Neural cell (in vitro differentiated cells): Measurements from ENCODE around the gene CDC25C. TPM values are rescaled to one million over a fixed set of nuclear protein-coding genes. Genes with fewer than 3 reads are reported as not detected.
A peak's percentile ranks its signal among the peaks of the same experiment; 100 is the strongest.

Experiments used
- H2AFZ ChIP-seq: fragments of 200-600, 300-800 bp; sonication (generic), shearing (Covaris generic); 2 replicates; pipeline ENCODE4 v1.6.0; 2014; ENCODE audit warnings: low read depth, mild to moderate bottlenecking, antibody characterized with exemption, low read length, moderate library complexity
- H3F3A ChIP-seq: fragments of 200-600 bp; shearing (Covaris generic); 2 replicates; pipeline ENCODE4 v1.6.1; 2016; ENCODE audit warnings: mild to moderate bottlenecking, moderate library complexity, mixed read lengths, antibody characterized with exemption, low read length; ENCODE audit not compliant: insufficient read depth, poor library complexity, severe bottlenecking
- H3K27ac ChIP-seq: fragments of 200-600, 300-800 bp; sonication (generic), shearing (Covaris generic); 2 replicates; pipeline ENCODE4 v1.5.1; 2014; ENCODE audit warnings: mild to moderate bottlenecking, low read length, moderate library complexity
- H3K27me3 ChIP-seq: fragments of 300-800, 200-600 bp; sonication (generic), shearing (Covaris generic); 2 replicates; pipeline ENCODE4 v1.6.0; 2014; ENCODE audit warnings: mild to moderate bottlenecking, low read depth, low read length, moderate library complexity; ENCODE audit not compliant: insufficient read depth
- H3K36me3 ChIP-seq: fragments of 300-800, 200-600 bp; sonication (generic), shearing (Covaris generic); 2 replicates; pipeline ENCODE4 v1.5.1; 2014; ENCODE audit warnings: mild to moderate bottlenecking, antibody characterized with exemption, low read length, moderate library complexity; ENCODE audit not compliant: insufficient read depth
- H3K4me2 ChIP-seq: fragments of 300-800, 200-600 bp; sonication (generic), shearing (Covaris generic); 2 replicates; pipeline ENCODE4 v1.6.0; 2014; ENCODE audit warnings: mild to moderate bottlenecking, low read length
- H3K4me3 ChIP-seq: fragments of 300-800, 200-600 bp; sonication (generic), shearing (Covaris generic); 2 replicates; pipeline ENCODE4 v1.5.1; 2014; ENCODE audit warnings: mild to moderate bottlenecking, low read length, moderate library complexity
- H3K79me2 ChIP-seq: fragments of 200-600 bp; shearing (Covaris generic); replicated peaks from 2 replicates; pipeline ENCODE4 v1.6.0; 2014; ENCODE audit warnings: mild to moderate bottlenecking, low read length, moderate library complexity; ENCODE audit not compliant: insufficient read depth
- H3K9ac ChIP-seq: fragments of 300-800, 200-600 bp; sonication (generic), shearing (Covaris generic); 2 replicates; pipeline ENCODE4 v1.6.1; 2016; ENCODE audit warnings: mild to moderate bottlenecking, low read length, mixed read lengths
- H3K9me2 ChIP-seq: fragments of 200-600 bp; shearing (Covaris generic); 2 replicates; pipeline ENCODE4 v1.6.1; 2016; ENCODE audit warnings: mild to moderate bottlenecking, low read length, mixed read lengths; ENCODE audit not compliant: insufficient read depth
- H3K9me3 ChIP-seq: fragments of 200-600, 300-800 bp; sonication (generic), shearing (Covaris generic); 2 replicates; pipeline ENCODE4 v1.6.1; 2016; ENCODE audit warnings: mild to moderate bottlenecking, mixed run types, low read length, moderate library complexity, mixed read lengths
- H4K20me1 ChIP-seq: fragments of 200-600 bp; shearing (Covaris generic); 2 replicates; pipeline ENCODE4 v1.6.1; 2016; ENCODE audit warnings: mild to moderate bottlenecking, mixed run types; ENCODE audit not compliant: insufficient read depth
- EP300 ChIP-seq: fragments of 450-650 bp; conservative IDR thresholded peaks from 2 replicates; pipeline ENCODE4 v1.6.1; 2014; ENCODE audit warnings: antibody characterized with exemption, mild to moderate bottlenecking, moderate library complexity; ENCODE audit not compliant: poor library complexity, severe bottlenecking
- EZH2 ChIP-seq: fragments of 200-600, 300-800 bp; shearing (Covaris generic), sonication (generic); IDR thresholded peaks from 2 replicates; pipeline ENCODE4 v1.6.1; 2014; ENCODE audit warnings: antibody characterized with exemption, low read length, borderline replicate concordance, mild to moderate bottlenecking; ENCODE audit not compliant: insufficient read depth, poor library complexity, severe bottlenecking
- MXI1 ChIP-seq: fragments of 450-650 bp; conservative IDR thresholded peaks from 2 replicates; pipeline ENCODE4 v1.6.1; 2014; ENCODE audit warnings: antibody characterized with exemption, mild to moderate bottlenecking; ENCODE audit not compliant: poor library complexity, severe bottlenecking
- POLR2AphosphoS5 ChIP-seq: IDR thresholded peaks from 2 replicates; pipeline ENCODE4 v1.6.1; 2012
- RAD21 ChIP-seq: fragments of 450-650 bp; conservative IDR thresholded peaks from 2 replicates; pipeline ENCODE4 v1.6.1; 2014; ENCODE audit warnings: antibody characterized with exemption, mild to moderate bottlenecking, moderate library complexity
- REST ChIP-seq: IDR thresholded peaks from 2 replicates; pipeline ENCODE4 v1.6.1; 2012; ENCODE audit warnings: borderline replicate concordance
- SMC3 ChIP-seq: fragments of 450-650 bp; conservative IDR thresholded peaks from 2 replicates; pipeline ENCODE4 v1.6.1; 2014; ENCODE audit warnings: antibody characterized with exemption, mild to moderate bottlenecking, moderate library complexity; ENCODE audit not compliant: poor library complexity
- TAF1 ChIP-seq: IDR thresholded peaks from 2 replicates; pipeline ENCODE4 v1.6.1; 2012; ENCODE audit warnings: low read depth
- polyA plus RNA-seq: library from polyadenylated mRNA; depleted of rRNA; stranded (reverse); fragments of >200 nt; gene quantifications from 2 replicates; pipeline ENCODE4 v1.2.3, GENCODE V29; 2014
- TF ChIP-seq, protein P1 (sequence below): fragments of 450-650 bp; IDR thresholded peaks from 2 replicates; pipeline ENCODE4 v1.5.1; 2014; ENCODE audit warnings: antibody characterized with exemption, mild to moderate bottlenecking, moderate library complexity; ENCODE audit not compliant: poor library complexity, severe bottlenecking

CDC25C gene
- polyA plus RNA-seq, 1 donor from 2014 or later, result 0.71 TPM

GRCh38 chr5:138352722-138353559 is 21.3 kb upstream of the CDC25C start:
- H4K20me1 ChIP-seq, result no peaks in the 10 kb centered on the region
- H3K36me3 ChIP-seq, result peaks cover 5% of the 10 kb centered on the region
- no peaks in the 10 kb centered on the region for H3K27me3 ChIP-seq
- TF ChIP-seq POLR2AphosphoS5 (peak; percentile 68), EP300 (peak; percentile 2), EZH2 (no peak), RAD21 (no peak), REST (peak; percentile 7), TAF1 (no peak), MXI1 (peak; percentile 36), SMC3 (no peak)
- TF ChIP-seq, protein P1, sequence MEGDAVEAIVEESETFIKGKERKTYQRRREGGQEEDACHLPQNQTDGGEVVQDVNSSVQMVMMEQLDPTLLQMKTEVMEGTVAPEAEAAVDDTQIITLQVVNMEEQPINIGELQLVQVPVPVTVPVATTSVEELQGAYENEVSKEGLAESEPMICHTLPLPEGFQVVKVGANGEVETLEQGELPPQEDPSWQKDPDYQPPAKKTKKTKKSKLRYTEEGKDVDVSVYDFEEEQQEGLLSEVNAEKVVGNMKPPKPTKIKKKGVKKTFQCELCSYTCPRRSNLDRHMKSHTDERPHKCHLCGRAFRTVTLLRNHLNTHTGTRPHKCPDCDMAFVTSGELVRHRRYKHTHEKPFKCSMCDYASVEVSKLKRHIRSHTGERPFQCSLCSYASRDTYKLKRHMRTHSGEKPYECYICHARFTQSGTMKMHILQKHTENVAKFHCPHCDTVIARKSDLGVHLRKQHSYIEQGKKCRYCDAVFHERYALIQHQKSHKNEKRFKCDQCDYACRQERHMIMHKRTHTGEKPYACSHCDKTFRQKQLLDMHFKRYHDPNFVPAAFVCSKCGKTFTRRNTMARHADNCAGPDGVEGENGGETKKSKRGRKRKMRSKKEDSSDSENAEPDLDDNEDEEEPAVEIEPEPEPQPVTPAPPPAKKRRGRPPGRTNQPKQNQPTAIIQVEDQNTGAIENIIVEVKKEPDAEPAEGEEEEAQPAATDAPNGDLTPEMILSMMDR, result peak; percentile 51
- peak overlapping the region; percentile 96 for H3K4me2 ChIP-seq
- no peaks in the 10 kb centered on the region for H3K9me3 ChIP-seq
- peak overlapping the region; percentile 79 for H3K27ac ChIP-seq
- H3K79me2 ChIP-seq, result peaks cover 48% of the 10 kb centered on the region
- no peaks in the 10 kb centered on the region for H3K9me2 ChIP-seq
- peak overlapping the region; percentile 92 for H3K9ac ChIP-seq
- peak overlapping the region; percentile 100 for H3K4me3 ChIP-seq
- no peaks in the 10 kb centered on the region for H3F3A ChIP-seq
- peak overlapping the region; percentile 85 for H2AFZ ChIP-seq

DNA sequence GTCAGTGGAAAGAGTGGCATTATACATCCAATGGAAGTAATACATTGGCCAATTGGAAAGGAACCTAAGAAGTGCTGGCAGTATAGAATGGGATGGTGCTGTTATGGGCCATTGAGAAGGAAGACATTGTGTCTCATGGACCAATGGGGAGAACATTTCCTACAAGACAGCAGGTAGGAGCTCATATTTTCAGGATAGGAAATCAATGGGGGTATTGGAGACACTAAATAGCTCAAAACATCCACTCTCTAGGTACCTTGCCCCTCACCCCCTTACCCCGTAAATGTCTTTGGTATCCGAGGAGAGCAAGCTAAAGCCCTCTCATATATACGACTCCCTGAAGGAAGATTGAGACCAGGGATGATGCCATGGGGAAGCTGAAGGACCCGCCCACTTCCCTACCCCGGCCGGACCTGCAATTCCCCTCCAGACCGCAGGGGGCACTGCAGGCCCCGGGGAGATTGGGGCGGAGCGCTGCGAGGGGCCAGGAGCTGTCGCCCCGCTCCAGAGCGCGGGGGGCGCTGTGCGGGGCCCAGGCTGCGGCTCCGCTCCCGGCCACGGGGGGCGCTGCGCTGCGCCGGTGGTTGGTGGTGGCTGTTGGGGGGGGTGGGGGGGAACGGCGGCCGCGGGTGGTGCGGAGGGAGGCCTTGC is 20.6 kb upstream of the CDC25C start, which contains the start of gene KDM3B:
Gene KDM3B, plus strand, starts transcription at position 615 of the 651 bp plus-strand sequence. CDS start 111 bp downstream, outside the sequence.
- Histone ChIP-seq H3F3A (no peaks in the 10 kb centered on the region), H3K79me2 (peaks cover 41% of the 10 kb centered on the region), H4K20me1 (no peaks in the 10 kb centered on the region), H3K9ac (peak within 1 kb of the TSS; percentile 92), H3K4me2 (peak within 1 kb of the TSS; percentile 96), H3K27me3 (no peaks in the 10 kb centered on the region), H2AFZ (peak within 1 kb of the TSS; percentile 85), H3K4me3 (peak within 1 kb of the TSS; percentile 100), H3K27ac (peak within 1 kb of the TSS; percentile 79), H3K9me2 (no peaks in the 10 kb centered on the region), H3K9me3 (no peaks in the 10 kb centered on the region), H3K36me3 (peaks cover 5% of the 10 kb centered on the region)
- TF ChIP-seq REST (peak; percentile 64), MXI1 (peak; percentile 26), RAD21 (peak; percentile 32), EZH2 (no peak), EP300 (peak; percentile 28), SMC3 (peak; percentile 42), TAF1 (no peak), POLR2AphosphoS5 (no peak)
- TF ChIP-seq, protein P1, result peak; percentile 100
